GM23338 (cell line): ENCODE results near the gene SRCIN1.

Experiments used
- CREB1 ChIP-seq: fragments of 250-450 bp; sonication (Bioruptor Pico); IDR thresholded peaks from 2 replicates; pipeline ENCODE4 v1.5.0; 2020; ENCODE audit warnings: low read depth, mild to moderate bottlenecking, moderate library complexity
- CTCF ChIP-seq, 2 experiments: fragments of 200-600 bp in 1 of 2; sonication (generic) in 1 of 2; conservative IDR thresholded peaks; 2 replicates each; pipeline versions ENCODE4 v1.5.1 to v1.6.1; 2016 to 2017; ENCODE audit warnings: antibody characterized with exemption in 2 of 2, low read depth in 2 of 2, mild to moderate bottlenecking in 2 of 2, moderate library complexity in 1 of 2
- ETS1 ChIP-seq: IDR thresholded peaks from 2 replicates; pipeline ENCODE4 v1.6.1; 2016; ENCODE audit warnings: antibody characterized with exemption
- EZH2 ChIP-seq: fragments of 200-600 bp; sonication (generic); IDR thresholded peaks from one replicate; pipeline ENCODE4 v1.8.0; 2017; ENCODE audit warnings: antibody characterized with exemption, mild to moderate bottlenecking, low read depth; ENCODE audit not compliant: unreplicated experiment
- EZH2phosphoT487 ChIP-seq: fragments of 200-600 bp; sonication (generic); IDR thresholded peaks from one replicate; pipeline ENCODE4 v1.8.1; 2018; ENCODE audit warnings: antibody characterized with exemption; ENCODE audit not compliant: unreplicated experiment
- JUNB ChIP-seq: IDR thresholded peaks from one replicate; pipeline ENCODE4 v1.6.1; 2016; ENCODE audit warnings: antibody characterized with exemption; ENCODE audit not compliant: unreplicated experiment
- NANOG ChIP-seq: IDR thresholded peaks from 2 replicates; pipeline ENCODE4 v1.6.1; 2016; ENCODE audit warnings: antibody characterized with exemption, borderline replicate concordance
- POLR2AphosphoS5 ChIP-seq: IDR thresholded peaks from 2 replicates; pipeline ENCODE4 v1.6.1; 2016; ENCODE audit warnings: antibody characterized with exemption, low read depth
- STAT1 ChIP-seq: IDR thresholded peaks from one replicate; pipeline ENCODE4 v1.6.1; 2016; ENCODE audit warnings: antibody characterized with exemption; ENCODE audit not compliant: unreplicated experiment
- ZNF331 ChIP-seq: fragments of 250-450 bp; sonication (Bioruptor Pico); IDR thresholded peaks from 2 replicates; pipeline ENCODE4 v1.5.0; 2020; ENCODE audit warnings: low read depth, mild to moderate bottlenecking, moderate library complexity
- TF ChIP-seq, protein P1 (sequence below): IDR thresholded peaks from one replicate; pipeline ENCODE4 v1.6.1; 2018; ENCODE audit warnings: antibody characterized with exemption; ENCODE audit not compliant: unreplicated experiment

DNA sequence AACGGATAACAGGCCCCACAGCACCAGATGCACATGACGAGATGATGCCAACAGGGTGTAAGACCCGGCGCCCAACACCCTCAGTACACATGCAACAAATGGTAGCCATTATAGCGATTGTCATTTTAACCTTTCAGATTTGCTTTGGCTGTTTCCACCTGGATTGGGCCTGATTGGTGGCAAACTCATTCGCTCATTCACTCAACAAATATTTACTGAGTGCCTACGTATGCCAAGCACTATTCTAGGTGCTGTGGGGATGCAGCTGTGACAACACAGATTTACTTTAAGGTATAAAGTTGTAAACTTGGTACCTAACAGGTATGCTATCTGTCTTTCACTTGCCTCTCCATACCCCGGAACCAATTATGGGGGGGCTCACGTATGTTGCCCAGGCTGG, 66.8 kb downstream of the SRCIN1 start:
- no peak for TF ChIP-seq POLR2AphosphoS5
- TF ChIP-seq CTCF (conservative IDR thresholded peaks at IDR 0.05; ENCODE audit: low read depth in 2 of 2) = no peak
- TF ChIP-seq ETS1 = no peak
- TF ChIP-seq, protein P1, sequence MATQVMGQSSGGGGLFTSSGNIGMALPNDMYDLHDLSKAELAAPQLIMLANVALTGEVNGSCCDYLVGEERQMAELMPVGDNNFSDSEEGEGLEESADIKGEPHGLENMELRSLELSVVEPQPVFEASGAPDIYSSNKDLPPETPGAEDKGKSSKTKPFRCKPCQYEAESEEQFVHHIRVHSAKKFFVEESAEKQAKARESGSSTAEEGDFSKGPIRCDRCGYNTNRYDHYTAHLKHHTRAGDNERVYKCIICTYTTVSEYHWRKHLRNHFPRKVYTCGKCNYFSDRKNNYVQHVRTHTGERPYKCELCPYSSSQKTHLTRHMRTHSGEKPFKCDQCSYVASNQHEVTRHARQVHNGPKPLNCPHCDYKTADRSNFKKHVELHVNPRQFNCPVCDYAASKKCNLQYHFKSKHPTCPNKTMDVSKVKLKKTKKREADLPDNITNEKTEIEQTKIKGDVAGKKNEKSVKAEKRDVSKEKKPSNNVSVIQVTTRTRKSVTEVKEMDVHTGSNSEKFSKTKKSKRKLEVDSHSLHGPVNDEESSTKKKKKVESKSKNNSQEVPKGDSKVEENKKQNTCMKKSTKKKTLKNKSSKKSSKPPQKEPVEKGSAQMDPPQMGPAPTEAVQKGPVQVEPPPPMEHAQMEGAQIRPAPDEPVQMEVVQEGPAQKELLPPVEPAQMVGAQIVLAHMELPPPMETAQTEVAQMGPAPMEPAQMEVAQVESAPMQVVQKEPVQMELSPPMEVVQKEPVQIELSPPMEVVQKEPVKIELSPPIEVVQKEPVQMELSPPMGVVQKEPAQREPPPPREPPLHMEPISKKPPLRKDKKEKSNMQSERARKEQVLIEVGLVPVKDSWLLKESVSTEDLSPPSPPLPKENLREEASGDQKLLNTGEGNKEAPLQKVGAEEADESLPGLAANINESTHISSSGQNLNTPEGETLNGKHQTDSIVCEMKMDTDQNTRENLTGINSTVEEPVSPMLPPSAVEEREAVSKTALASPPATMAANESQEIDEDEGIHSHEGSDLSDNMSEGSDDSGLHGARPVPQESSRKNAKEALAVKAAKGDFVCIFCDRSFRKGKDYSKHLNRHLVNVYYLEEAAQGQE = no peak
- TF ChIP-seq EZH2 = no peak
- TF ChIP-seq EZH2phosphoT487 = no peak
- TF ChIP-seq ZNF331 (CRISPR knock-in tag) = no peak
- TF ChIP-seq CREB1 (CRISPR knock-in tag) = no peak
- no peak for TF ChIP-seq STAT1
- TF ChIP-seq NANOG = no peak
- no peak for TF ChIP-seq JUNB
